Hematopoietic multipotent progenitor cell treated with erythropoietin and hydrocortisone succinate and interleukin-3 and kit ligand, for 4 days (in vitro differentiated cells): ENCODE data around the gene ITPR3.

ENCODE experiments used
- DNase-seq: peaks from one replicate; pipeline ENCODE4 v3.0.0-alpha.2; 2015

Gene ITPR3

DNA sequence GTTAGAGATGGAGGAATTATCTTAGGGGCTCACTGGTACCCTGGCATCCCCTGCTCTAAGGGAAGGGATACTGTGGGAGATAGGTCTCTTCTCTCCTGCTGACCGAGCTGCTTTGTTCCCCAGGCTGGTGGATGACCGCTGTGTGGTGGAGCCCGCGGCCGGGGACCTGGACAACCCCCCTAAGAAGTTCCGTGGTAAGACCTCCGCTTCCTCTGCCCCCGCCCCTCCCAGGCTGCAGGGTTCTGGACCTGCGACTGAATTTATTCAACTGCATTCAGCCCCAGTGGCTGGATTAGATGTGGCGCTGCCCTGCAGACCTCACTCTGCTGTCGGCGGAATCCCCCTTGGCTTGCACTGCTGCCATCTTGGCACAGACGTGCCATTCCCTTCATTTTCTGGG, 19.2 kb downstream of the ITPR3 start:
- DNase-seq: no peak

DNA sequence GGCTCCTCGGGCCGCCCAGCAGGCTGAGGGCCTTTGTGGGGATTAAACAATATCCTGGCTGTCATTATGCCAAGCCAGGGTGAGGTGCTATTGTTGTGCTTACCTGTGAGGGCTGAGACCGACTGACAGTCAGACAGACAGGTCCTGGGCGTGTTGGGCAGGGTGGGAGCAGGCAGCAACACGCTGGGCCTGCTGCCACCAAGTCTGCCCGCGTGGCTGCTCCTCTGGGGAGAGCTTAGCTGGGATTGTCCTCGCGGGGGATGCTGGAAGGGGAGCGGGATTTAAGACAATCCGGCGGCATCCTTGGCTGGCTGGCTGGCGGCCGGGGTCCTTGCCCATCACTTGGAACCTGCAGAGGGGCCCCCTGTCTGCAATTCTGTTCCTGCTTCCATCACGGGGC, 20.0 kb downstream of the ITPR3 start:
- no peak for DNase-seq

DNA sequence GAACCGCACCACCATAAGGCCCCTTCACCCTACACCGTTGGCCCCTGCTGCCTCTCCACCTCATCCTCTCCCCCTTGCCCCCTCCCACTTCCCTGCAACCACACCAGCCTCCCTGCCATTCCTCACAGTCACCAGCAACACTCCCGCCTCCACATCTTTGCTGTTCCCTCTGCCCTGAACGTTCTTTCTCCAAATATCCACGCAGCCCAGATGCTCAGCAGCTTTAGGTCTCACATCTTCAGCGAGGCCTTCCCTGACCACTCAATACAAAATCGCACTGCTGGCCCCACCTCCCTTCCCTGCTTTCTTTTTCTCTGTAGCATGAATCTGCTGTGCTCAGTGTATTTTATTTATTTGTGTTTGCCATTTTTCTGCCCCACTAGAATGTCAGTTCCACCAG, 20.5 kb downstream of the ITPR3 start:
- DNase-seq: no peak

DNA sequence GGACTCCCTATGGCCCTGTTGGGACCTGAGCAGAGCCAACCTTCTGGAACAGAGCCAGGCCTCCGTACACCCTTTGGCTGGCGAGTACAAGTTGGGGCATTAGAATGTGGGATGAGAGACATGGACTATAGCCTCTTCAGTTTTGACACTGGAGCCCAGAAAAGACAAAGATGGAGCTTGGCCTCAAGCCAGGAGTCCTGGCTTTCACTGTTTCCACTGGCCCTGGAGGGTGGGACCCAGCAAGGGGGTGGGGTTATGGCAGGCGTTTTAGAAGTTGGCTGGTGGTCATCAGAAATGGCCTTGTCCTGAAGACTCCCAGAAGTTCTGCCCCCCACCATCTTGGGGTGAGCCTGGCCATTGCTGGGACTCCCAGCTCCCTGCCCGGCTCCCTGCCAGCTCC, 21.8 kb downstream of the ITPR3 start:
- no peak for DNase-seq

DNA sequence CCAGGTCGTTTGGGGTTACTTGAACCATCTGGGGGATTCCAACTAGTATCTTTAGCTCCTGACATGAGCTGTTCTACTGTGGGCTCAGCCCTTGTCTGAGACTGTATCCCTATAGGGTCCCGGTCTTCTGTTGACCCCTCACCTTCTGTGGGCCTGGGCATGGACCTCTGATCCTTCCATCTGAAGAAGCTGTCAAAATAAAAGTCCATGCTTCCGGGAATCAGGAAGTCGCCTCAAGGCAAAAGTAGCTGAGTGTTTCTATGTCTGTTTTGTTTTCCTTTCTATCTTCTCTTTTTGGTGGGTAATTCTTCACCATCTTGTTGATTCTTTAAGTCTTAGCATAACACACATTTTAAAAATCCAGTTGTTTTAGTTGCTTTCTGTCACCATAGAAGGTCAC, 30.3 kb downstream of the ITPR3 start:
- no peak for DNase-seq

DNA sequence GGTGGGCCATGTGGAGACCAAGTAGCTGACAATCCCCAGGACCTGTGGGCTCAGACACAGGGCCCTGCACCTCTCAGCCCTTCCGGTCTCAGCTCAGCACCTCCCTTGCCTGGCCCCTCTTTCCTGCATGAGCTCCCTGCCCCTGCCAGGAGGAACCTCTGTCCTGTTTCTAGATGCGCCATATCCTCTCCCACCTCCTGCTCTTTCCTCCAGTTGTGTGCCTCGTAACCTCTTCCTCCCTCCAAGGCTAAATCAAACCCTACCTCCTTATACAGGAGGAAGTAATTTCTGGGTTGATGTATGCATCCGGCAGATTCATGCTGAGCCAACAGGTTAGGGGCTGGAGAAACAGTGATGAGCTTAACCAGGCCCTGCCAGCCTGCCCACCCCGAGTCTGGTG, 30.9 kb downstream of the ITPR3 start:
- DNase-seq: no peak

DNA sequence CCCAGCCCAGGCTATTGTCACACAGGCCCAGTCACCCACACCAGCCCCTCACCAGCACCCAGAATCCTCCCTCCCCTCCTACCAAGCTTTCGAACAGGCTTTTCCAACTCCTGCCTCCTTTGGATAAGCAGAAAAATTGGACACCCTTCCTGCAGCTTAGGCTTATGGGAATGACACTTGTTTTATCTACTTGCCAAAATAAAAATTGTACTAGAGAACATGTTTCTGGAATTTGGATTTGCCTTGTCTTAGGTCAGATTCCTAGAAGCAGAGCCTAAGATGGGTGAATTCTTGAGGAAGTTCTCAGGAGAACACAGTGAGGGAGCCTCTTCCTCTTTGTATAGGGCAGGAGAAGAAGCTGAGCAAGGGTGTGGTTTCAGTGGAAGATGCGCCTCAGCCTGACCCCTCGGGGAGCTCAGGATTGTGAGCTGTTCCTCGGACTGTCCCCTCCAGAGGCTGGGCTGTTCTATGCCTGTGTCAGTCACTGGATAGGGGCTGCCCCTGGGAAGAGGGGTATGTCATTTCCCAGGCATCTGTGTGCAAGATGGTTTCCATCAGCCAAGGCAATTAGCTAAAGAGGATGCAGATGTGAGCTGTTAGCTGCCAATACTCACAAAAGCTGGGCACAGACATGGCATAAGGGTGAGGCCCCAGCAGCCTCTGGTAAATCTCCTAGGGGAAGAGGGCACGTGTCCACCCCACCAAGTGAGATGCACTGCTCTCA, 33.9 kb downstream of the ITPR3 start:
- no peak for DNase-seq

DNA sequence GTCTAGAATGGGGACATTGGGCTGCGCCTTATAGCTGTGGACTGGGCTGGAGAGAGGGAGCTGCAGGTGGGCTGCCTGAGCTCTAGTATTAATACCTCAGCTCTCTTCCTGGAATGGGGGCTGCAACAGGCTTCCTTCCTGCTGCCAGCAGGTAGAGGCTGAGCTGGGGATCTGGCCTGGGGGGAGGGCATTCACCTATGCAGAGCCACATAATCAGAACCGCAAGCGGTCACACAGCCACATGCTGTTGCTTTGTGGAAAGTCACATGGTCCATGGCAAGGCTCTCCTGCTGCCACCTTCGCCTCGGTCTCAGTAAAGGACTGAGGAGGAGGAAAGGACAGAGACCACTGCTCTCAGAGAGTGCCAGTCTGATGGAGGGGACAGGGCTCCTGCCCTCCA, 35.7 kb downstream of the ITPR3 start:
- DNase-seq: no peak

DNA sequence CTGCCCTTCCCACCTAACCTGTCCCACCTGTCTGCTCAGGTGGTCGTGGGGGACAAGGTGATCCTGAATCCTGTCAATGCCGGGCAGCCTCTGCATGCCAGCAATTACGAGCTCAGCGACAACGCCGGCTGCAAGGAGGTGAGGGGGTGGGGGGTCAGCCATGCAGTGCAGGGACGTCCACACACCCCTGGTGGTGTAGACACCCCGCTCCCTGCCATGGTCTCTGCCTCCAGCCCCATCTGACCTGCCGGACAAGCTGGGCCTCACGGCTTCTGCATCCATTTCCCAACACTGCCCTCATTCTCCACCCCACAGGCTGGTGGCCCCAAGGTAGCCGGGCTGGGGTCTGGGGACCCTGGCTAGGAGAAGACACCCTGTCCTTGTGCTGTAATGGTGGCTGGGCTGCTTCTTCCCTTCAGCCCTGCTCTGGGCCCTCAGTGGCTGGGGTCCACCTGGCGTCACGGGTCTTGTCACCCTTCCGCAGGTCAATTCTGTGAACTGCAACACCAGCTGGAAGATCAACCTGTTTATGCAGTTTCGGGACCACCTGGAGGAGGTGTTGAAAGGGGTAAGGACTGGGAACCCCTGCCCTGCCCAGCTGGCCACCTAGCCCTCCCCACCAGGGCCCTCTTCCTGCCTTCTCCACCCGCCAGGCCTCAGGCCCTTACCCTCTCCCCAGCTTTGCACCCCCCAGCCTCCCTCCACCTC, 38.0 kb downstream of the ITPR3 start:
- no peak for DNase-seq

DNA sequence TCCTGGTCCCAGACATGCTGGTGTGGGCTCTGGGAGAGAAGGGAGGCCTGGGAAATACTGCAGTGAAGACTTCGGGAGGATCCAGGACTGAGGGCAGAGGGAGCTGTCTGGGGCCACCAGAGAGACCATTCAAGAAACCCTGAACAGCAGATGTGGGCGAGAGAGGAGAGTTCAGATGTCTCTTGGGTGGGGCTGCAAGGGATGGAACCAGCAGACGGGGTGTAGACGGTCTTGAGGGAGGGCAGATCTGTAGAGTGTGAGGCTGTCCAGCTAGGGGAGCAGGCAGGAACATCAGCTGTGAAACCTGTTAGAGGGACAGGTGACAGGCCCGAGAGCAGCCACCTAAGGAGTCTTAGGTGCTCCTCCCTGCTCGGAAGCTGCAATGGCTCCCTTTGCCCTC, 38.9 kb downstream of the ITPR3 start:
- no peak for DNase-seq

DNA sequence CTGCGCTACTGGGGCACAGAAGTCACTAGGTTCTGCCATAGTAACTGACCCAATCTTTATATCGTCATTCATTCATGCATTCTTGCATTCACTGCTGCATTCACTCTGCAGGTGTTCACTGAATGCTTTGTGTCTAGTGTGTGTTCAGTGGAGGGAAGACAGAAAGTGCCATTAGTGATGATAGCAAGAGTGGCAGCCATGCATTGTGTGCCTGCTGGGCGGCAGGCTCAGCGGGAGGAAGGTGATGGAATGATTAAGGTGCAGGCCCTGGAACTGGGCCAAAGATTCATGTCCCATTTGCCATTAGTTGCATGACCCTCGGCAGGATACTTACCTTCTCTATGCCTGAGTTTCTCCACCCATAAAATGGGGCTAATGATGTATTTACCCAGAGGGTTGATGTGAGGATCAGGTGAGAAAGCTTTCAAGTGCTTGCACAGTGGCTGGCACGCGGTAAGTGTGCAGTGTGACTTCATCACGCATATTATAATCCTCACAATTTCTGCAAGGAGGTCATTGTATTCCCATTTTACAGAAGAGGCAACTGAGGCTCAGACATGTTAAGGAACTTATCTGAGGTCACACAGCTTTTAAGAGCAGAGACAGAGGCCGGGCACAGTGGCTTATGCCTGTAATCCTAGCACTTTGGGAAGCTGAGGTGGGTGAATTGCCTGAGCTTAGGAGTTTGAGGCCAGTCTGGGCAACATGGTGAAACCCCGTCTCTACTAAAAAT, 40.1 kb downstream of the ITPR3 start:
- no peak for DNase-seq

DNA sequence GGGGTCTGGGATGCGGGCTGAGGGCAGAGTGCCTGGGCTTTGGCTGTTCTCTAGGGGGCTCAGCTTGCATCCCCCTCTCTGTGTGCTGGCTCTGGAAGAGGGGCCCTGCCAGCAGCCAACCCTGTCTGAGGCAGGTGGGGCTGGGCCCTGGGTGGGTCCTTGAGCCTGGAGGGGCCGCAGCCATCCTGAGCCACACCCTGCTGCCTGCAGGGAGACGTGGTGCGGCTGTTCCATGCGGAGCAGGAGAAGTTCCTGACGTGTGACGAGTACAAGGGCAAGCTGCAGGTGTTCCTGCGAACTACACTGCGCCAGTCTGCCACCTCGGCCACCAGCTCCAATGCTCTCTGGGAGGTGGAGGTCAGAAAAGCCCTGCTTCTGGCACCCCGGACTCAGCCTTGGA, 41.2 kb downstream of the ITPR3 start:
- no peak for DNase-seq

DNA sequence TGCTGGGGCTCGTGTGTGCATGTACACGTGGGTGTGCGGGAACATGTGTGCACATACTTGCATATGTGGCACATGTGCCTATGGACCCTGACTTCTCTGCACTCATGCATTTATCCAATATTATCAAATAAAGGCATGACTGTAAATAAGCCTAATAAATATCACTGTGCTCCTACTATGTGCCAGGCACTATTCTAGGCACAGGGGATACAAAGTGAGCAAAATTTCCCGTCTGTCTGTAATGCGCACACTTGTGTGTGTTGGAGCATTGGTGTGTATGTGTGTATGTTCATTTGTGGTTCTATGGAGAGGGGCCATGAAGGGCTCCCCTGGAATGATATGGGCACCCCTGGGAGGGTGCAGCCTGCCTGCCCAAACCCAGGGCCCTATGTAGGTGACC, 41.9 kb downstream of the ITPR3 start:
- DNase-seq: no peak

DNA sequence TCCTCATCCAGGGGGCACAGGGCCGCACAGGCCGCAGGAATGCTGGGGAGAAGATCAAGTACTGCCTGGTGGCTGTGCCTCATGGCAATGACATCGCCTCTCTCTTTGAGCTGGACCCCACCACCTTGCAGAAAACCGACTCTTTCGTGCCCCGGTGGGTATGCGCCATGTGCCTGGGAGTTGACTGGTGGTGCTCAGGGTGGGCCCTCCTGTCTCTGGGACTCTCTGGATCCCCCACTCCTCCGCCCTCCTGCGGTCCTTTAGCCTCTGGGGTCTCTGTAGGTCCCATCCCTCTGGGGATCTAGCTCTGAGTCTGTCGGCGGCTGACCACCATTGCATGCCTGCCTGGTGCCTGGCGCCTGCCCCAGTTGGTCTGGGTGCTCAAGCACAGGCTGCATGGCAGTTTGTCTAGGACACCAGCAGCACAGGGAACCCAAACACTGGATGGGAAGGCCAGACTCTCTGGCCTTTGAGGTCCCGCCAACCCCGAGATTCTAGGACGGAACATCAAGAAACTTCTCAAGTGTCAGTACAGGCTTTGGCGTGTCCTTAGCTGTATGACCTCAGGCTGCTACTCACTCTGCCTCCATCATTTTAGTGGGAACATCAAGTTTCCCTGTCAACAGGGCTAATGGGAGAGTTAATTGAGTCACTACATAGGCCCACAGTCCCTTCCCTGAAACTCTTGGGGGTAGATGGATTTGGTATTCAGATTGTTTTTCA, 42.8 kb downstream of the ITPR3 start:
- no peak for DNase-seq

DNA sequence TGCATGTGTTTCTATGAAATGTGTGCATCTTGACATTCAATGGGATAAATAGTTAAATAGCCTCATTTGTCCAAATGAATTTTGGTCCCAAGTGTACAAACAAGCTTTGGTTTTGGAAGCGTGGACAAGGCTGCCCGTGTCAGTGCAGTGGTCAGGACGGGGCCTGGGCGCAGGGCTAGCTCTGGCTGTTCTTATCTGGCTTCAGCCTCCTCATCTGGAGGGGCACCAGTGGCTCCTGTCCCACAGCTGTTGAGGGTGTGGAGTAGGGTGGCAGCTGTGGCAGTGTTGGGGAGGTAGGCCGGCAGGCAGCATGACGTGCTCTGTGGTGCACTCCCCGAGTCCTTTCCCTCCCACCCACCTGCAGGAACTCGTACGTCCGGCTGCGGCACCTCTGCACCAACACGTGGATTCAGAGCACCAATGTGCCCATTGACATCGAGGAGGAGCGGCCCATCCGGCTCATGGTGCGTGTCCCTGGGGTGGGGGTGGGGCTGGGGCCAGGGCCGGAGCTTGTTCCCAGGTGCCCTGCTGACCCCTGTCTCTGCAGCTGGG, 43.5 kb downstream of the ITPR3 start:
- DNase-seq: no peak

DNA sequence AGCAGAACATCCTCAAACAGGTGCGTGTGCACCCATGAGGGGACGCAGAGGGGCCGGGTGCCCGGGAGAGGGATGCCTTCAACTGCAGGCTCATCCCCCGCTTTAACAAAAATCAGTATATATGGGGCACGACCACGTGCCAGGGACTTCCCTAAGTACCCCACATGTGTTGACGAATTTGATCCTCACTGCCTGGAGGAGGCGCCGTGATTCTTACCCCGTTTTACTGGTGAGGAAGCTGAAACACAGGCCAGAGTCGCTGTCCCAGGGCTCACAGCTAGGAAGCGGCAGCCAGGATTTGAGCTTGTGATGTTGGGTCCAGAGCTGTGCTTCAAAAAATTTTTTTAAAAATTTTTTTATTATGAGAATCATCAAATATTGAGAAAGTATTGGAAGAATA, 44.8 kb downstream of the ITPR3 start:
- DNase-seq: peak; percentile 26

DNA sequence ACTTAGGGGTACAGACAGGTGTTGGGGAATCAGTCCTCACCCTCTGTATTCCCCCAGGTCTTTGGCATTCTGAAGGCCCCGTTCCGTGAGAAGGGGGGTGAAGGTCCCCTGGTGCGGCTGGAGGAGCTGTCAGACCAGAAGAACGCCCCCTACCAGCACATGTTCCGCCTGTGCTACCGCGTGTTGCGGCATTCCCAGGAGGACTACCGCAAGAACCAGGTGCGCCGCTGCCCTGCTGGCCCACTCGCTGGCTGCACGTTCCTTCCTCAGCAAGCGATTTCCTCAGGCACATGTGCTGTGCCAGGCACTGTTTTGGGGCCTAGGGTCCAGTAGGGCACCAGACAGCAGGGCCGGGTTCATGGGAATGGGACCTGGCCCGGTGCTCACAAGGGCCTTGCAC, 46.0 kb downstream of the ITPR3 start:
- DNase-seq: no peak

DNA sequence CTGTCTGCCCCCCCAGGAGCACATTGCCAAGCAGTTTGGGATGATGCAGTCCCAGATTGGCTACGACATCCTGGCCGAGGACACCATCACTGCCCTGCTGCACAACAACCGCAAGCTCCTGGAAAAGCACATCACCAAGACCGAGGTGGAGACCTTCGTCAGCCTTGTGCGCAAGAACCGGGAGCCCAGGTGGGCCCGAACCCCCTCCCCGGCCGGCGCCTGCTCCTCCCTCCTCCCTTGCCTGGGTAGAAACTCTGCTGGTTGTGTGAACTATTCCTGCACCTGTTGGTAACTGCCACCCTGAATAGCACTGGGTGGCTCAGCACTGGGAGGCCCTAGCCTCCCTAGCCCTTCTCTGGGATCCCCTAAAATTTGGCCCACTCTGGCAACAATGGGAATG, 46.7 kb downstream of the ITPR3 start:
- no peak for DNase-seq

DNA sequence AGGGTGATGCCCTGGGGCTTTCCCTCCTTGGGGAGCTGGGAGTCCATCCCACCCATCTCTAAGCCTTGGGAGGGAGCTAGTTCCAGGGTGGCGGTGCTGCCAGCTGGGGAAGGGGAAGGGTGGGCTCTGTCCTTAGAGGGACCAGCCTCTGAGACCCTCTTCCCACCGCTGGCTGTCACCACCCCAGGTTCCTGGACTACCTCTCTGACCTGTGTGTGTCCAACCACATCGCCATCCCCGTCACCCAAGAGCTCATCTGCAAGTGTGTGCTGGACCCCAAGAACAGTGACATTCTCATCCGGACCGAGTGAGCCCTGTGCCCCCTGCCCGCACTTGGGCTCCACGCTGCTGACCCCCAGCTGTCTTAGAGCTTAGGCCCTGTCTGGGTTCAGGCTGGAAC, 47.2 kb downstream of the ITPR3 start:
- no peak for DNase-seq

DNA sequence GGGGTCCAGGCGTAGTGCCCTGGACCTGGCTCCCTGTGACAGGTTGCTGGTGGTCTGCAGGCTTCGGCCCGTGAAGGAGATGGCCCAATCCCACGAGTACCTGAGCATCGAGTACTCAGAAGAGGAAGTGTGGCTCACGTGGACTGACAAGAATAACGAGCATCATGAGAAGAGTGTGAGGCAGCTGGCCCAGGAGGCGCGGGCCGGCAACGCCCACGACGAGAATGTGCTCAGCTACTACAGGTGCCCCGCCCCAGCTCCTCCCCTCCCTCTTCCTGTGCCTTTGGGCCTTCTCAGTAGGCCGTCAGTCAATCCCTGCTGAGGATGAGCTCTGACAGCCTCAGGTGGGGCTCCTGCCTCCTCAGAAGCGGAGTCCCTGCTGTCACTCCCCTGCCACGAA, 47.8 kb downstream of the ITPR3 start:
- peak; percentile 36 for DNase-seq

DNA sequence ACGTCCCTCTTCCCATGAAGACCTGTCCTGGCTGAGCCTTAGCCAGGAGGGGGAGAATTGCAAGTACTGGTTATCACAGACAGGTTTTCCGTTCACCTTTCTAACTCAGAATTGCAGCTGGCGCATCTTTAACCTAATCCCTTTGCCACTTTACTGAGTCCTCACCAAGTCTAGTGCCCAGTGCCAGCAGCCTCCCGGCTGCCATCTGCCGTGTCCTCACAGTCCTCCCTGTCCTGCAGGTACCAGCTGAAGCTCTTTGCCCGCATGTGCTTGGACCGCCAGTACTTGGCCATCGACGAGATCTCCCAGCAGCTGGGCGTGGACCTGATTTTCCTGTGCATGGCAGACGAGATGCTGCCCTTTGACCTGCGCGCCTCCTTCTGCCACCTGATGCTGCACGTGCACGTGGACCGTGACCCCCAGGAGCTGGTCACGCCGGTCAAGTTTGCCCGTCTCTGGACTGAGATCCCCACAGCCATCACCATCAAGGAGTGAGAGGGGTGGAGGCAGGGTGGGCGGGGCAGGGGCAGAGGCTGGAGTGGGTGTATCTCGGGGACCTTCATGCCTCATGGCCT, 49.1 kb downstream of the ITPR3 start:
- no peak for DNase-seq

DNA sequence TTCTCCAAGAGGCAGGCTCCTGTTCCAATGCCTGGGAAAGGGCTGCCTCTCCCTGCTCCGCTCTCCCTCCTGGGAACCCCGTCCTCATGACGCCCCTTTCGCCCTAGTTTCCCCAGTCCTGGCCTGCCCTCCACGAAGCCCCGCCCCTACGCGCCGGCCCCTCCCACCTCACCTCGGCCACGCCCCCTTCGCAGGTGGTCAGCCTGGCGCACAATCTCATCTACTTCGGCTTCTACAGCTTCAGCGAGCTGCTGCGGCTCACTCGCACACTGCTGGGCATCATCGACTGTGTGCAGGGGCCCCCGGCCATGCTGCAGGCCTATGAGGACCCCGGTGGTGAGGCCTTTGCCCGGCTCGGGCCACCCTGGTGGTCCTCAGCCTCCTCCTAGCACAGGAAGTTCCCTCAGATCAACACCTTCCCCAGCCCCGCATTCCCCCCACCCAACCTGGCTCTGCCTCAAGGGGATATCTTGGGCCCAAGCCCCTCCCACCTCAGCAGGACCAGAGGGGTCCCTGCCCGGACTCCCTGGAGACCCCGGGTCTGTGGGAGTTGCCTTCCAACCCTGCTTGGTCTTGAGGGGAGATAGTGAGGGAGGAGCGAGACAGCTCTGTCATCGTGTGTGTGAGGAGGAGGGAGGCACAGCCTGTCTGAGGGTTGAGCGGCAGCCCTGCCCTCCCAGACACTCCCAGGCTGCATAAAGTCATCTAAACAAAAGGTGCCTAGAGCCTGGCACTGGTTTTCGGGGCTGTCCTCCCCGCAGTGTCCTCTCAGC, 50.0 kb downstream of the ITPR3 start:
- no peak for DNase-seq
